OCI-LY7 (cell line): ENCODE results near the gene GRAMD1B. TPM values are rescaled to one million over a fixed set of nuclear protein-coding genes. Genes with fewer than 3 reads are reported as not detected.

ENCODE experiments used
- BruUV-seq: library from RNA; stranded (reverse); fragments of 400-500 nt; replicated peaks from 2 replicates; lab custom pipeline; 2021; lab: Mats Ljungman, UMichigan
- CTCF ChIA-PET: fragments of 300-600 bp; sonication (Branson Sonifier 250); formaldehyde crosslinking; loops from one replicate; lab custom pipeline; 2022; ENCODE audit warnings: antibody characterized with exemption; ENCODE audit not compliant: unreplicated experiment; lab: Charles Lee
- POLR2A ChIA-PET: fragments of 300-600 bp; sonication (Branson Sonifier 250); formaldehyde crosslinking; loops from one replicate; lab custom pipeline; 2022; ENCODE audit warnings: antibody characterized with exemption; lab: Charles Lee
- DNase-seq: peaks from one replicate; pipeline ENCODE4 v3.0.0-alpha.2; 2015; ENCODE audit warnings: low spot score
- H2AFZ ChIP-seq: fragments of 200-600 bp; sonication (generic), shearing (Covaris generic); 2 replicates; pipeline ENCODE4 v1.6.1; 2014; ENCODE audit warnings: mild to moderate bottlenecking, antibody characterized with exemption, low read length, moderate library complexity
- H3K27ac ChIP-seq: fragments of 200-600 bp; sonication (generic); 2 replicates; pipeline ENCODE4 v1.5.1; 2014; ENCODE audit warnings: mixed run types, low read depth, mild to moderate bottlenecking, moderate library complexity, low read length, inconsistent platforms; ENCODE audit not compliant: poor library complexity, severe bottlenecking
- H3K36me3 ChIP-seq: fragments of 200-600 bp; sonication (generic); 2 replicates; pipeline ENCODE4 v1.6.1; 2014; ENCODE audit warnings: mild to moderate bottlenecking, antibody characterized with exemption, low read length, moderate library complexity, mixed read lengths; ENCODE audit not compliant: insufficient read depth
- H3K4me1 ChIP-seq: fragments of 200-600 bp; sonication (generic); 2 replicates; pipeline ENCODE4 v1.5.1; 2014; ENCODE audit warnings: mild to moderate bottlenecking, low read length; ENCODE audit not compliant: insufficient read depth, poor library complexity, severe bottlenecking
- H3K4me2 ChIP-seq: fragments of 200-600 bp; sonication (generic); 2 replicates; pipeline ENCODE4 v1.6.1; 2014; ENCODE audit warnings: mild to moderate bottlenecking, low read length
- H3K4me3 ChIP-seq: fragments of 200-600 bp; sonication (generic); 2 replicates; pipeline ENCODE4 v1.5.1; 2014; ENCODE audit warnings: mild to moderate bottlenecking, low read depth, low read length; ENCODE audit not compliant: poor library complexity, severe bottlenecking
- H3K79me2 ChIP-seq: fragments of 200-600 bp; sonication (generic); 2 replicates; pipeline ENCODE4 v1.6.1; 2016; ENCODE audit warnings: low read depth, mild to moderate bottlenecking, low read length, moderate library complexity, mixed read lengths; ENCODE audit not compliant: insufficient read depth
- H3K9me2 ChIP-seq: fragments of 200-600 bp; sonication (generic); 2 replicates; pipeline ENCODE4 v1.6.1; 2016; ENCODE audit warnings: mild to moderate bottlenecking, low read length, mixed read lengths; ENCODE audit not compliant: insufficient read depth
- H3K9me3 ChIP-seq: fragments of 200-600 bp; sonication (generic); 2 replicates; pipeline ENCODE4 v1.6.1; 2014; ENCODE audit warnings: mild to moderate bottlenecking, mixed run types, low read length, mixed read lengths
- H4K20me1 ChIP-seq: fragments of 200-600 bp; sonication (generic); 2 replicates; pipeline ENCODE4 v1.6.1; 2014; ENCODE audit warnings: mild to moderate bottlenecking, antibody characterized with exemption, low read length, moderate library complexity, mixed read lengths; ENCODE audit not compliant: insufficient read depth
- EZH2phosphoT487 ChIP-seq: fragments of 200-600 bp; sonication (generic); IDR thresholded peaks from 2 replicates; pipeline ENCODE4 v1.6.1; 2018; ENCODE audit warnings: low read depth, borderline replicate concordance, mild to moderate bottlenecking, mixed run types, antibody characterized with exemption, low read length, moderate library complexity, mixed read lengths
- intact Hi-C: fragments of 100-400 bp; cut with micrococcal nuclease; formaldehyde crosslinking; loops from one replicate; pipeline ENCODE4 v1.10.0; 2022; ENCODE audit not compliant: unreplicated experiment
- total RNA-seq, 2 experiments: library from RNA; depleted of rRNA in 1 of 2; stranded (reverse); fragments of >200 nt in 1 of 2; shearing (Covaris generic) in 1 of 2; gene quantifications; 2 replicates each; pipeline ENCODE4 v1.2.3, GENCODE V29; 2014 to 2022
- TF ChIP-seq, protein P1 (sequence below): fragments of 200-600 bp; sonication (generic); conservative IDR thresholded peaks from 2 replicates; pipeline ENCODE4 v1.5.1; 2014; ENCODE audit warnings: mild to moderate bottlenecking, antibody characterized with exemption, low read length, moderate library complexity, mixed read lengths

GRAMD1B gene
- total RNA-seq, 2 experiments from 2014 or later: 0.16 TPM; not detected in 1

DNA sequence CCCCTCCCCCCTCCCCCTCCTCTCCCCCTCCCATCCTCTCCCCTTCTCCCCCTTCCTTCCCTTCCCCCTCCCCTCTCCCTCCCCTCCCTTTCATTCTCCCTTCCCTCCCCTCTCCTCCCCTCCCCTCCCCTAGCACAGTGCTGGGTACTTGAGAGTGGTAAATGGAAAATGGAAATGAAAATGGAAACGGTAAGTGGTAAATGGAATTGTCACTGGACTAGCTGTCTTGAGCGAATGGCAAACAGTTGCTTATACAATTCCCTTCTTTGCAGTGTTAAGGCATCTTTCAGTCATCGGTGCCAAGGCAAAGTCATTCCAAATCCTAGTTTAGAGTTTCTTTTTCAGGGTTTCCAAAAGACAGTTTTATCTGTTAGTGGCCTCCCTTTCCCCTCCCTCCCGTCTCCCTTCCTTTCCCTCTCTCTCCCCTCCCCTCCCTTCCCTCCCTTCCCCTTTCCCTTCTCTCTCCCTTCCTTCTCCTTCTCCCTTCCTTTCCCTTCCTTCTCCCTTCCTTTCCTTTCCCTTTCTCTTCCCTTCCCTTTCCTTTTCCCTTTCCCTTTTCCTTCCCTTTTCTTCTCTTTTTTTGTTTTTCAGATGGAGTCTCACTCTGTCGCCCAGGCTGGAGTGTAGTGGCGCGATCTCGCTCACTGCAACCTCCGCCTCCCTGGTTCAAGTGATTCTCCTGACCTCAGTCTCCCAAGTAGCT is 47.3 kb downstream of the GRAMD1B start:
- Histone ChIP-seq H3K4me2 (no peak overlapping the region), H3K4me1 (peaks cover 11% of the 10 kb centered on the region), H3K27ac (no peak overlapping the region), H3K79me2 (no peaks in the 10 kb centered on the region), H2AFZ (no peak overlapping the region), H3K9me3 (no peaks in the 10 kb centered on the region), H4K20me1 (no peaks in the 10 kb centered on the region), H3K4me3 (no peak overlapping the region), H3K9me2 (no peaks in the 10 kb centered on the region), H3K36me3 (no peaks in the 10 kb centered on the region)
- TF ChIP-seq, protein P1, sequence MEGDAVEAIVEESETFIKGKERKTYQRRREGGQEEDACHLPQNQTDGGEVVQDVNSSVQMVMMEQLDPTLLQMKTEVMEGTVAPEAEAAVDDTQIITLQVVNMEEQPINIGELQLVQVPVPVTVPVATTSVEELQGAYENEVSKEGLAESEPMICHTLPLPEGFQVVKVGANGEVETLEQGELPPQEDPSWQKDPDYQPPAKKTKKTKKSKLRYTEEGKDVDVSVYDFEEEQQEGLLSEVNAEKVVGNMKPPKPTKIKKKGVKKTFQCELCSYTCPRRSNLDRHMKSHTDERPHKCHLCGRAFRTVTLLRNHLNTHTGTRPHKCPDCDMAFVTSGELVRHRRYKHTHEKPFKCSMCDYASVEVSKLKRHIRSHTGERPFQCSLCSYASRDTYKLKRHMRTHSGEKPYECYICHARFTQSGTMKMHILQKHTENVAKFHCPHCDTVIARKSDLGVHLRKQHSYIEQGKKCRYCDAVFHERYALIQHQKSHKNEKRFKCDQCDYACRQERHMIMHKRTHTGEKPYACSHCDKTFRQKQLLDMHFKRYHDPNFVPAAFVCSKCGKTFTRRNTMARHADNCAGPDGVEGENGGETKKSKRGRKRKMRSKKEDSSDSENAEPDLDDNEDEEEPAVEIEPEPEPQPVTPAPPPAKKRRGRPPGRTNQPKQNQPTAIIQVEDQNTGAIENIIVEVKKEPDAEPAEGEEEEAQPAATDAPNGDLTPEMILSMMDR: no peak
- TF ChIP-seq EZH2phosphoT487: no peak
- no peak for DNase-seq
- ChIA-PET CTCF (no interaction called here), POLR2A (interaction anchor here (0.6 kb wide), 1 partner anchor 11 kb away, joined by 3 read pairs; no protein-coding TSS in a partner anchor)
- no TSS peak for BruUV-seq
- intact Hi-C loops: loop anchor here (5.0 kb wide), 2 partner anchors 175 to 230 kb away; no protein-coding TSS in a partner anchor

DNA sequence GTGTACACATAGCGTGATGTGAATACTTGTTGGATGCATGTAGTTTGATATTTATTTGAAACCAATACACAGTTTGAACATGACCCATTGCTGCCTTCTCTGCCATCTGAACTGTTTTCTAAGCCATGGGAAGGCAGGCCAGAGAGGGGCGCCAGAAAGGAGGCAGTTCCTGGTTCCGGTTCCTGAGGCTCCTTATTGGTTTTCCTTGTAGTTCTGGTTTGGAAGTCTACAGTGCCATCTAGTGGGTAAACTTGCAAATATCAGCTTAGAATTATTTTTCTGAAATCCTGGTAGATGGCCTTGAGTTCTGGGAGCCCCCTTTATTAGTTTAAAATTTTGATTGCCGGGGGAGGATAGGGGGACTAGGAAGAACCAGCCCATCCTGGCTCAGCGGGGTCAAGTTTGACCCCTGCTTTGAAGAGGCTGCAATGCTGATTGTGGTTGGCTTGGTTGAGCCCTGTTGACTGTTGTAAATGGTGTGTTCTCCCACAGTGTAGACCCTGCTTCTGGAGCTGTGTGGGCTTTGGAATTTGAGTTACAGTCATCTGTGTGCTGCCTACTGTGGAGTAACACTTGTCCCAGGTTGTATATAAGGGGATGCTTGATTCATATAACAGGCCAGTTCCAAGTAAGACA is 48.4 kb downstream of the GRAMD1B start:
- H3K4me1 ChIP-seq: peaks cover 11% of the 10 kb centered on the region
- intact Hi-C loops: loop anchor here (1.0 to 5.0 kb wide), 5 partner anchors 72 to 376 kb away; no protein-coding TSS in a partner anchor
- no TSS peak for BruUV-seq

More for the DNA sequence above, 48.4 kb downstream of the GRAMD1B start:
- TF ChIP-seq, protein P1: peak; percentile 94
- TF ChIP-seq EZH2phosphoT487: no peak
- H3K9me3 ChIP-seq: no peaks in the 10 kb centered on the region
- H3K9me2 ChIP-seq: no peaks in the 10 kb centered on the region
- H2AFZ ChIP-seq: peak overlapping the region; percentile 97
- POLR2A ChIA-PET: interaction anchor here (0.6 kb wide), 1 partner anchor 12 kb away, joined by 3 read pairs; no protein-coding TSS in a partner anchor
- no peaks in the 10 kb centered on the region for H4K20me1 ChIP-seq
- peak; percentile 67 for DNase-seq
- peak overlapping the region; percentile 58 for H3K4me2 ChIP-seq
- H3K27ac ChIP-seq: no peak overlapping the region
- H3K36me3 ChIP-seq: no peaks in the 10 kb centered on the region
- no peaks in the 10 kb centered on the region for H3K79me2 ChIP-seq
- no peak overlapping the region for H3K4me3 ChIP-seq
- CTCF ChIA-PET: interaction anchor here (1.0 kb wide), 1 partner anchor 368 kb away, joined by 4 read pairs; no protein-coding TSS in a partner anchor
